GM23338 (cell line): ENCODE measurements around the gene NAALADL2. TPM values are rescaled to one million over a fixed set of nuclear protein-coding genes. Genes with fewer than 3 reads are reported as not detected.

Experiments
- ATAC-seq: fragments of 200-7000 bp; cut with Tn5 transposase; 3 replicates; pipeline ENCODE4 v1.9.1; 2020
- DNase-seq: peaks from one replicate; pipeline ENCODE4 v3.0.0-alpha.2; 2015; ENCODE audit warnings: low spot score
- H2AFZ ChIP-seq: fragments of 200-600 bp; sonication (generic); 2 replicates; pipeline ENCODE4 v1.8.0; 2016; ENCODE audit warnings: antibody characterized with exemption, mild to moderate bottlenecking, moderate library complexity
- H3F3A ChIP-seq: fragments of 200-600 bp; sonication (generic); replicated peaks from 2 replicates; pipeline ENCODE4 v1.8.0; 2017; ENCODE audit warnings: antibody characterized with exemption, mixed run types, low read depth
- H3K27ac ChIP-seq: fragments of 200-600 bp; sonication (generic); 2 replicates; pipeline ENCODE4 v1.6.1; 2016; ENCODE audit warnings: low read depth
- H3K27me3 ChIP-seq: fragments of 200-600 bp; sonication (generic); 2 replicates; pipeline ENCODE4 v1.8.0; 2016; ENCODE audit warnings: mild to moderate bottlenecking, mixed run types, moderate library complexity; ENCODE audit not compliant: insufficient read depth
- H3K36me3 ChIP-seq: fragments of 200-600 bp; sonication (generic); 2 replicates; pipeline ENCODE4 v1.8.0; 2016; ENCODE audit warnings: mild to moderate bottlenecking; ENCODE audit not compliant: insufficient read depth
- H3K4me1 ChIP-seq: fragments of 200-600 bp; sonication (generic); 2 replicates; pipeline ENCODE4 v1.8.0; 2016; ENCODE audit warnings: mild to moderate bottlenecking, moderate library complexity; ENCODE audit not compliant: insufficient read depth
- H3K4me2 ChIP-seq: fragments of 200-600 bp; sonication (generic); 2 replicates; pipeline ENCODE4 v1.7.1; 2017; ENCODE audit warnings: mixed run types
- H3K4me3 ChIP-seq: fragments of 200-600 bp; sonication (generic); 2 replicates; pipeline ENCODE4 v1.6.1; 2016; ENCODE audit warnings: mixed run types
- H3K79me2 ChIP-seq: fragments of 200-600 bp; sonication (generic); replicated peaks from 2 replicates; pipeline ENCODE4 v1.8.0; 2017; ENCODE audit warnings: mild to moderate bottlenecking; ENCODE audit not compliant: insufficient read depth
- H3K9me2 ChIP-seq: fragments of 200-600 bp; sonication (generic); 2 replicates; pipeline ENCODE4 v1.8.0; 2017; ENCODE audit not compliant: insufficient read depth
- H4K20me1 ChIP-seq: fragments of 200-600 bp; sonication (generic); replicated peaks from 2 replicates; pipeline ENCODE4 v1.8.0; 2017; ENCODE audit warnings: mild to moderate bottlenecking; ENCODE audit not compliant: insufficient read depth
- H3K27ac Mint-ChIP-seq: 2 replicates; pipeline ENCODE4 v1.8.0; 2020; ENCODE audit warnings: inconsistent platforms, mild to moderate bottlenecking, moderate library complexity, mixed read lengths
- H3K27me3 Mint-ChIP-seq: 3 replicates; pipeline ENCODE4 v1.8.0; 2022; ENCODE audit warnings: low read depth, mild to moderate bottlenecking, moderate library complexity, mixed read lengths, inconsistent platforms; ENCODE audit not compliant: insufficient read depth, poor library complexity
- H3K36me3 Mint-ChIP-seq: 3 replicates; pipeline ENCODE4 v1.8.0; 2021; ENCODE audit warnings: low read depth, mild to moderate bottlenecking, inconsistent platforms, moderate library complexity, mixed read lengths
- H3K4me1 Mint-ChIP-seq: 3 replicates; pipeline ENCODE4 v1.8.0; 2020; ENCODE audit warnings: mild to moderate bottlenecking, inconsistent platforms, mixed read lengths
- H3K4me3 Mint-ChIP-seq: 3 replicates; pipeline ENCODE4 v1.8.0; 2021; ENCODE audit warnings: moderate library complexity, mild to moderate bottlenecking, inconsistent platforms, mixed read lengths
- H3K9me3 Mint-ChIP-seq: 3 replicates; pipeline ENCODE4 v1.8.0; 2020; ENCODE audit warnings: moderate library complexity, mild to moderate bottlenecking, inconsistent platforms, mixed read lengths
- CREB1 ChIP-seq: fragments of 250-450 bp; sonication (Bioruptor Pico); IDR thresholded peaks from 2 replicates; pipeline ENCODE4 v1.5.0; 2020; ENCODE audit warnings: low read depth, mild to moderate bottlenecking, moderate library complexity
- CTCF ChIP-seq, 2 experiments: fragments of 200-600 bp in 1 of 2; sonication (generic) in 1 of 2; conservative IDR thresholded peaks; 2 replicates each; pipeline versions ENCODE4 v1.5.1 to v1.6.1; 2016 to 2017; ENCODE audit warnings: antibody characterized with exemption in 2 of 2, low read depth in 2 of 2, mild to moderate bottlenecking in 2 of 2, moderate library complexity in 1 of 2
- ETS1 ChIP-seq: IDR thresholded peaks from 2 replicates; pipeline ENCODE4 v1.6.1; 2016; ENCODE audit warnings: antibody characterized with exemption
- EZH2 ChIP-seq: fragments of 200-600 bp; sonication (generic); IDR thresholded peaks from one replicate; pipeline ENCODE4 v1.8.0; 2017; ENCODE audit warnings: antibody characterized with exemption, mild to moderate bottlenecking, low read depth; ENCODE audit not compliant: unreplicated experiment
- EZH2phosphoT487 ChIP-seq: fragments of 200-600 bp; sonication (generic); IDR thresholded peaks from one replicate; pipeline ENCODE4 v1.8.1; 2018; ENCODE audit warnings: antibody characterized with exemption; ENCODE audit not compliant: unreplicated experiment
- JUNB ChIP-seq: IDR thresholded peaks from one replicate; pipeline ENCODE4 v1.6.1; 2016; ENCODE audit warnings: antibody characterized with exemption; ENCODE audit not compliant: unreplicated experiment
- NANOG ChIP-seq: IDR thresholded peaks from 2 replicates; pipeline ENCODE4 v1.6.1; 2016; ENCODE audit warnings: antibody characterized with exemption, borderline replicate concordance
- POLR2AphosphoS5 ChIP-seq: IDR thresholded peaks from 2 replicates; pipeline ENCODE4 v1.6.1; 2016; ENCODE audit warnings: antibody characterized with exemption, low read depth
- REST ChIP-seq: IDR thresholded peaks from one replicate; pipeline ENCODE4 v1.6.1; 2018; ENCODE audit warnings: antibody characterized with exemption; ENCODE audit not compliant: unreplicated experiment
- STAT1 ChIP-seq: IDR thresholded peaks from one replicate; pipeline ENCODE4 v1.6.1; 2016; ENCODE audit warnings: antibody characterized with exemption; ENCODE audit not compliant: unreplicated experiment
- ZNF114 ChIP-seq: fragments of 250-450 bp; sonication (Bioruptor Pico); IDR thresholded peaks from 2 replicates; pipeline ENCODE4 v1.5.0; 2020; ENCODE audit warnings: mild to moderate bottlenecking, moderate library complexity
- ZNF331 ChIP-seq: fragments of 250-450 bp; sonication (Bioruptor Pico); IDR thresholded peaks from 2 replicates; pipeline ENCODE4 v1.5.0; 2020; ENCODE audit warnings: low read depth, mild to moderate bottlenecking, moderate library complexity
- ZNF462 ChIP-seq: fragments of 250-450 bp; sonication (Bioruptor Pico); IDR thresholded peaks from 2 replicates; pipeline ENCODE4 v1.5.0; 2020; ENCODE audit warnings: mild to moderate bottlenecking, moderate library complexity
- polyA plus RNA-seq: library from polyadenylated mRNA; unstranded; fragments of >200 nt; fragmentation: Nextera tagmentation; extraction: Ambion mirVana; gene quantifications from 2 replicates; pipeline ENCODE4 v1.2.1, GENCODE V29; 2016
- total RNA-seq: library from RNA; depleted of rRNA; stranded (reverse); fragments of >200 nt; shearing (Covaris generic); gene quantifications from 2 replicates; pipeline ENCODE4 v1.2.3, GENCODE V29; 2014

Gene NAALADL2
- total and polyA plus RNA-seq, 2 experiments from 2014 or later = 1.6 to 2.6 TPM

- Histone ChIP-seq H3K4me3 (no peak overlapping the region), H2AFZ (no peak overlapping the region), H3K27me3 (no peaks in the 10 kb centered on the region), H3K79me2 (no peaks in the 10 kb centered on the region), H3K4me2 (no peak overlapping the region), H3F3A (no peaks in the 10 kb centered on the region), H4K20me1 (no peaks in the 10 kb centered on the region), H3K27ac (no peak overlapping the region), H3K4me1 (peaks cover 16% of the 10 kb centered on the region), H3K36me3 (no peaks in the 10 kb centered on the region), H3K9me2 (no peaks in the 10 kb centered on the region)
- Mint-ChIP-seq H3K27ac (no peak overlapping the region), H3K4me3 (no peak overlapping the region), H3K9me3 (no peaks in the 10 kb centered on the region), H3K27me3 (no peaks in the 10 kb centered on the region), H3K36me3 (no peaks in the 10 kb centered on the region), H3K4me1 (peaks cover 28% of the 10 kb centered on the region)
- DNase-seq (no peak), ATAC-seq (no peak)
- TF ChIP-seq ETS1 (no peak), NANOG (no peak), CREB1 (CRISPR knock-in tag) (no peak), EZH2 (no peak), REST (no peak), ZNF331 (no peak), EZH2phosphoT487 (no peak), POLR2AphosphoS5 (no peak), STAT1 (no peak), ZNF462 (no peak), ZNF114 (CRISPR knock-in tag) (no peak), CTCF (conservative IDR thresholded peaks at IDR 0.05; ENCODE audit: low read depth in 2 of 2) (no peak), JUNB (no peak)
Observed at GRCh38 chr3:175018946-175019727, 160.0 kb downstream of the NAALADL2 start.
